Pancreas (tissue), 10 donors: Measurements from ENCODE around the gene ZMIZ1. TPM values are rescaled to one million over a fixed set of nuclear protein-coding genes. Genes with fewer than 3 reads are reported as not detected.

Source experiments
- ATAC-seq, 4 donors: fragments of 200-7000 bp; cut with Tn5 transposase; one replicate each; pipeline versions ENCODE4 v1.8.0 to v1.9.1; 2020; ENCODE audit warnings: mild to moderate bottlenecking in 4 of 4, moderate library complexity in 4 of 4
- DNase-seq, 6 donors: peaks; one replicate each; pipeline ENCODE4 v3.0.0-alpha.2; 2020
- FAIRE-seq: peaks from 2 replicates; lab custom pipeline; 2012; peaks lifted over from hg19 to GRCh38; lab: Jason Lieb, UNC
- H3K27ac ChIP-seq, 4 donors: fragments of 200-600 bp; sonication (generic); 1 replicate in 3 of 4; 2 replicates in 1 of 4; pipeline versions ENCODE4 v1.5.0 to v1.8.0; 2020
- H3K27me3 ChIP-seq, 4 donors: fragments of 200-600 bp; one replicate each; pipeline ENCODE4 v1.8.0; 2021
- H3K36me3 ChIP-seq, 3 donors: fragments of 200-600 bp; sonication (generic) in 1 of 3; one replicate each; pipeline versions ENCODE4 v1.5.0 to v1.8.0; 2020 to 2021
- H3K4me1 ChIP-seq, 3 donors: fragments of 200-600 bp; one replicate each; pipeline ENCODE4 v1.8.0; 2021
- H3K4me3 ChIP-seq, 4 donors: fragments of 200-600 bp; sonication (generic) in 2 of 4; one replicate each; pipeline versions ENCODE4 v1.5.0 to v1.8.0; 2020 to 2021
- H3K9me3 ChIP-seq, 4 donors: fragments of 200-600 bp; one replicate each; pipeline ENCODE4 v1.8.0; 2021
- WGBS, 2 donors: extraction: QIAGEN DNeasy Blood & Tissue Kit; methylation state at CpG; one replicate each; pipeline ENCODE4 v1.1.7; 2013; 5-methylcytosine and 5-hydroxymethylcytosine counted together
- intact Hi-C, 3 donors: fragments of 100-400 bp; cut with DNase I; formaldehyde crosslinking; loops; one replicate each; pipeline versions ENCODE4 v1.11.1 to v1.14.2; 2022
- polyA plus RNA-seq, 2 donors: library from polyadenylated mRNA; stranded (reverse); fragments of 200-250 nt; gene quantifications; one replicate each; pipeline ENCODE4 v1.2.3, GENCODE V29; 2013
- total RNA-seq, 6 donors: library from RNA; stranded (reverse); fragmentation: NEBNext Ultra II Directional in 4 of 6; extraction: Animal tissue kit (Norgen Biotek cat#: 25700) in 4 of 6; gene quantifications; one replicate each; pipeline versions ENCODE4 v1.2.1 to v1.2.4, GENCODE V29; 2021 to 2023
- TF ChIP-seq, protein P1 (sequence below), 4 donors: fragments of 200-600 bp; sonication (generic) in 3 of 4; IDR thresholded peaks; one replicate each; pipeline versions ENCODE4 v1.5.0 to v1.8.0; 2021; ENCODE audit warnings: antibody characterized with exemption in 4 of 4
- donor health status: healthy with polysubstance abuse.
- donor health status: DM: no; HTN: no; CAD: no; lungs with moderate emphysema.
- donor health status: DM: no; HTN: no; CAD: no.
- donor health status: control.
- donor health status: control.
- donor health status: Bipolar disorder and iron deficiency.
- donor health status: DM: yes; HTN: yes; CAD: no.
- donor health status: DM: no; HTN: no; CAD: no.
- donor health status: DM: no; HTN: no; CAD: no.
- donor health status: DM: yes; HTN: yes; CAD: no.

ZMIZ1 gene
- total and polyA plus RNA-seq, 8 donors = 14.5 to 45.0 (median 21.9) TPM

DNA sequence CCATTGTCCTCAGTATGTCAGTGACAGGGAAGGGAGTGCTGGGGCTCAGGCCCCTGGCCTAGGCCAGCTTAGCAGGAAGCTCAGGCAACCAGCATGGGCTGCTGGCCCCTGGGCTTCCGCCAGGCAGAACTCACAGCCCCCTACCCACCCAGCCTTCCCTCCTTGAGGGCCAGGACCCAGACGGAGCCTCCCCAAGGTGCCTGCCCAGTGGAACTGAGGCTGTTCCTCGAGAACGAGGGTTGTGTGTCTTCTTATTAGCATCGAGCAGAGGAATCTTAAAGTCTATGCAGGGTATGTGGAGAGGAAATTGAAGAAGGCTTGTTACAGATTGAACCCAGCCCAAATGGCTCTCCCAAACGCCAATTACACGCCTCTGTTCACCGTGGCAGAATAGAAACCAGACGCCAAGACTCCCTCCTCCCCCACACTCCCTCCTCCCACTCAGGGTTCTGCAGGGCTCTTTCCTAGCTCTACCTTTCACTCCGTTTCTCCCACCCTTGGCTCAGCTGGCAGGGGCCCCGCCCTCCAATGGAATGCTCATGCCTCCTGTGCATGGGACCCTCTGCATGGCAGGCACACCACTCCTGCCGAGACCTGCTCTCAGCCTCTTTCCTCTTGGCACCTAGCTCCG is 134.4 kb downstream of the ZMIZ1 start:
- FAIRE-seq = no peak
- intact Hi-C loops = loop anchor here in 1 of 3 donors (5.0 to 10.0 kb wide), 2 partner anchors 978 to 1156 kb away; no protein-coding TSS in a partner anchor
- WGBS, 2 donors = 73 to 76% methylated on average over 13 of the region's 13 CpGs
- Histone ChIP-seq H3K4me3 (no peak overlapping the region), H3K27ac (no peak overlapping the region), H3K36me3 (peaks cover 0 to 25% (median 5%) of the 10 kb centered on the region in 3 donors), H3K27me3 (no peaks in the 10 kb centered on the region), H3K4me1 (no peaks in the 10 kb centered on the region), H3K9me3 (no peaks in the 10 kb centered on the region)
- DNase-seq = peak in 1 of 6 donors; percentile 54
- TF ChIP-seq, protein P1, sequence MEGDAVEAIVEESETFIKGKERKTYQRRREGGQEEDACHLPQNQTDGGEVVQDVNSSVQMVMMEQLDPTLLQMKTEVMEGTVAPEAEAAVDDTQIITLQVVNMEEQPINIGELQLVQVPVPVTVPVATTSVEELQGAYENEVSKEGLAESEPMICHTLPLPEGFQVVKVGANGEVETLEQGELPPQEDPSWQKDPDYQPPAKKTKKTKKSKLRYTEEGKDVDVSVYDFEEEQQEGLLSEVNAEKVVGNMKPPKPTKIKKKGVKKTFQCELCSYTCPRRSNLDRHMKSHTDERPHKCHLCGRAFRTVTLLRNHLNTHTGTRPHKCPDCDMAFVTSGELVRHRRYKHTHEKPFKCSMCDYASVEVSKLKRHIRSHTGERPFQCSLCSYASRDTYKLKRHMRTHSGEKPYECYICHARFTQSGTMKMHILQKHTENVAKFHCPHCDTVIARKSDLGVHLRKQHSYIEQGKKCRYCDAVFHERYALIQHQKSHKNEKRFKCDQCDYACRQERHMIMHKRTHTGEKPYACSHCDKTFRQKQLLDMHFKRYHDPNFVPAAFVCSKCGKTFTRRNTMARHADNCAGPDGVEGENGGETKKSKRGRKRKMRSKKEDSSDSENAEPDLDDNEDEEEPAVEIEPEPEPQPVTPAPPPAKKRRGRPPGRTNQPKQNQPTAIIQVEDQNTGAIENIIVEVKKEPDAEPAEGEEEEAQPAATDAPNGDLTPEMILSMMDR (IDR thresholded peaks at IDR 0.05) = no peak
- no peak for ATAC-seq

DNA sequence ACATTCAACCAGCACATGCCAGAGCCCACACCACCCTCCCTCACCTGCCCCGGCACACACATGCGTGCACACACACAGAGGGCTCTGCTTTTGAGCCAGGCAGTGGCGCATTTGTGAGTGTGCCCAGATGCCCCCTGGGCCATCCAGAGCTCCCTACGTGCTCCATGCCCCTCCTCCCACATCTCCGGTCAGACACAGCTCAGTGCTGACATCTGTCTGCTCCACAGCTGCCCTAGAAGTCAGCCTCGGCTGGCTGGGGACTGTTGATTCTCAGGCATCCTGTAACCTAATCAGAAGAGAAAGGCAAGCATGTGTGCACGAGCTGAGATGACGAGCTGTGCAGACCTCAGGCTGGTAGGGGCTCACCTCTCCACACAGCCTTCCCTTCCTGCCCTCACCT is 135.1 kb downstream of the ZMIZ1 start:
- DNase-seq = peak in 1 of 6 donors; percentile 47
- peaks cover 0 to 32% (median 11%) of the 10 kb centered on the region in 3 donors for H3K36me3 ChIP-seq
- no peak for FAIRE-seq
- peak in 2 of 4 donors; percentile 17 to 42 for ATAC-seq
- TF ChIP-seq, protein P1 (IDR thresholded peaks at IDR 0.05) = no peak
- intact Hi-C loops = loop anchor here in 1 of 3 donors (5.0 to 10.0 kb wide), 2 partner anchors 979 to 1157 kb away; no protein-coding TSS in a partner anchor
- H3K27me3 ChIP-seq = no peaks in the 10 kb centered on the region
- H3K4me3 ChIP-seq = no peak overlapping the region
- no peaks in the 10 kb centered on the region for H3K4me1 ChIP-seq
- WGBS, 2 donors = 86% methylated on average over 8 of the region's 8 CpGs
- no peak overlapping the region for H3K27ac ChIP-seq
- H3K9me3 ChIP-seq = no peaks in the 10 kb centered on the region

DNA sequence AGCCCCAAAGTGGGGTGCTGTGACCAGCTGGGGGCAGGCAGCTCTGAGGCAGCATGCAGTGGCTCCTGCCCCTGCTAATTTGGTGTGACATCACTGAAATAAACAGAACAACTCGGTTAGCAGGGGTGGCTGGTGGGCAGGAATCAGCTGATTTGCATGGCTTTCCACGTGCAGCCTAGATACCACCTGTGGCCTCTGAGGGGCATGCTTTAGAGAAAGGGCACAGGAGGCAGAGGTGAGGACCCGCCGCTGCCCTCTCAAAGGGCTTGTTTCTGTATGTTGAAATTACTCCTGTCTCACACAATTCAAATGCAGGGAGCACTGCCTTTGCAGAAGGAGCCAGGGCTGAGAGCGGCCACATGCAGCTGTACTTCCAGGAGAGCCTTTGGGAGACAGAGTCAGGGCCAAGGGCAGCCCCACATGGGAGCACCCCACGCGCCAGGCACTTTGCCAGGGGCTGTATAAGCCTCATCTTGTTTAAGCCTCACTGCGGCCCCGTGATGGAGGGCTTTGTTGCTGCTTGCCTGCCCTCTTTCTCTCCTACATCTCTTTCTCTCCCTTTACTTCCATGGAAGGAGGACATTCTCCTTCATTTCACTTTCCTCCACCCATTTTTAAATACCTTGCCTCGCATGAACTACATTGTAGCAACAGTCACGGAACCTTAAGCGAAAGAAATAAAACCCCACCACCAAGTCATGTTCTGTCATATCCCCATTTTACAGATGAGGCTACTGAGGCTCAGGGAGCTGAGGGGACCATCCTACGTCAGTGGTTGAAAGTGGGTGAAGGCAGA is 137.7 kb downstream of the ZMIZ1 start:
- no peaks in the 10 kb centered on the region for H3K9me3 ChIP-seq
- ATAC-seq = no peak
- DNase-seq = peak in 1 of 6 donors; percentile 51
- H3K4me3 ChIP-seq = no peak overlapping the region
- WGBS, 2 donors = 91% methylated on average over 13 of the region's 13 CpGs
- peaks cover 0 to 40% (median 11%) of the 10 kb centered on the region in 3 donors for H3K36me3 ChIP-seq
- intact Hi-C loops = loop anchor here in 1 of 3 donors (10.0 kb wide), 1 partner anchor 982 kb away; no protein-coding TSS in a partner anchor
- no peak overlapping the region for H3K27ac ChIP-seq
- H3K4me1 ChIP-seq = no peaks in the 10 kb centered on the region
- TF ChIP-seq, protein P1 (IDR thresholded peaks at IDR 0.05) = no peak
- no peaks in the 10 kb centered on the region for H3K27me3 ChIP-seq
- no peak for FAIRE-seq

DNA sequence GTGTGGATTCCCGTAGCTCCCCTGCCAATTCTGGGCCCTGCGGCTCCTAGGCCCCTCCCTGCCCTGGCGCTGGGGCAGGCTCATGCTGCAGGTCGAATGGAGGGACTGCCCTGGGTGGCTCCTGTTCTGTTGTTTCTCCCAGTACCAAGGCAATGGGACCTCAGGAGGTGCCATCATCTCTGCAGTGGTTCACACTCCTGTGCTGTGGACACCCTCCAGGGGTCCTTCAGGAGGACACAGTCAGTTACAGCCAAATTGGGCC is 138.3 kb downstream of the ZMIZ1 start:
- intact Hi-C loops = loop anchor here in 1 of 3 donors (10.0 kb wide), 1 partner anchor 982 kb away; no protein-coding TSS in a partner anchor
- WGBS, 2 donors = 90 to 92% methylated on average over 4 of the region's 4 CpGs
- Histone ChIP-seq H3K27me3 (no peaks in the 10 kb centered on the region), H3K9me3 (no peaks in the 10 kb centered on the region), H3K4me3 (no peak overlapping the region), H3K27ac (no peak overlapping the region), H3K4me1 (no peaks in the 10 kb centered on the region), H3K36me3 (peaks cover 0 to 37% (median 11%) of the 10 kb centered on the region in 3 donors)
- peak in 1 of 6 donors; percentile 36 for DNase-seq
- no peak for FAIRE-seq
- TF ChIP-seq, protein P1 (IDR thresholded peaks at IDR 0.05) = no peak
- no peak for ATAC-seq
